HAP-1 (cell line): ENCODE measurements around the gene TEAD2.

Experiments
- DNase-seq, 2 experiments: peaks; one replicate each; pipeline ENCODE4 v3.0.0-alpha.2; 2016 to 2020; ENCODE audit warnings: low spot score in 2 of 2
- H3K27me3 ChIP-seq: fragments of 250-450 bp; sonication (Bioruptor Pico); 2 replicates; pipeline ENCODE4 v1.5.1; 2020; ENCODE audit warnings: low read depth, mild to moderate bottlenecking, moderate library complexity
- H3K36me3 ChIP-seq: fragments of 250-450 bp; sonication (Bioruptor Pico); replicated peaks from 2 replicates; pipeline ENCODE4 v1.5.1; 2020; ENCODE audit warnings: mild to moderate bottlenecking
- H3K4me1 ChIP-seq: fragments of 250-450 bp; sonication (Bioruptor Pico); 2 replicates; pipeline ENCODE4 v1.5.1; 2020; ENCODE audit warnings: mild to moderate bottlenecking
- H3K4me3 ChIP-seq: fragments of 250-450 bp; sonication (Bioruptor Pico); 2 replicates; pipeline ENCODE4 v1.5.1; 2020; ENCODE audit warnings: mild to moderate bottlenecking, moderate library complexity
- H3K9me3 ChIP-seq: fragments of 250-450 bp; sonication (Bioruptor Pico); 2 replicates; pipeline ENCODE4 v1.5.1; 2020; ENCODE audit warnings: mild to moderate bottlenecking, moderate library complexity
- in situ Hi-C: fragments of 300-500 bp; cut with MboI; formaldehyde crosslinking; loops from 3 replicates; pipeline ENCODE4 v1.14.3; 2020; ENCODE audit warnings: low sequenced_read_pairs, inconsistent platforms, mixed read lengths

Gene TEAD2

GRCh38 chr19:49348305-49349189 lies 13.7 kb downstream of the TEAD2 start:
- Histone ChIP-seq H3K27me3 (no peaks in the 10 kb centered on the region), H3K4me1 (no peaks in the 10 kb centered on the region), H3K4me3 (no peak overlapping the region), H3K36me3 (peaks cover 64% of the 10 kb centered on the region), H3K9me3 (no peaks in the 10 kb centered on the region)
- in situ Hi-C loops = no loop called here
- no peak for DNase-seq

GRCh38 chr19:49347835-49348234 lies 14.4 kb downstream of the TEAD2 start:
- Histone ChIP-seq H3K36me3 (peaks cover 64% of the 10 kb centered on the region), H3K9me3 (no peaks in the 10 kb centered on the region), H3K27me3 (no peaks in the 10 kb centered on the region), H3K4me1 (no peaks in the 10 kb centered on the region), H3K4me3 (no peak overlapping the region)
- in situ Hi-C loops = no loop called here
- peak; percentile 58 to 63 for DNase-seq

GRCh38 chr19:49347191-49347590 lies 15.0 kb downstream of the TEAD2 start:
- no peaks in the 10 kb centered on the region for H3K4me1 ChIP-seq
- in situ Hi-C loops = no loop called here
- peaks cover 67% of the 10 kb centered on the region for H3K36me3 ChIP-seq
- no peak for DNase-seq
- H3K9me3 ChIP-seq = no peaks in the 10 kb centered on the region
- no peaks in the 10 kb centered on the region for H3K27me3 ChIP-seq
- no peak overlapping the region for H3K4me3 ChIP-seq

- H3K9me3 ChIP-seq = no peaks in the 10 kb centered on the region
- no peak overlapping the region for H3K4me3 ChIP-seq
- in situ Hi-C loops = no loop called here
- 0 out of 2 replicates have a peak, but pooled peaks cover 2% of the 10 kb centered on the region for H3K4me1 ChIP-seq
- H3K27me3 ChIP-seq = no peaks in the 10 kb centered on the region
- peaks cover 58% of the 10 kb centered on the region for H3K36me3 ChIP-seq
- no peak for DNase-seq
Measured at GRCh38 chr19:49344505-49345423, 17.5 kb downstream of the TEAD2 start.

- no peak overlapping the region for H3K4me3 ChIP-seq
- DNase-seq = no peak
- 0 out of 2 replicates have a peak, but pooled peaks cover 2% of the 10 kb centered on the region for H3K4me1 ChIP-seq
- no peaks in the 10 kb centered on the region for H3K27me3 ChIP-seq
- in situ Hi-C loops = no loop called here
- H3K36me3 ChIP-seq = peaks cover 46% of the 10 kb centered on the region
- H3K9me3 ChIP-seq = no peaks in the 10 kb centered on the region
Measured at GRCh38 chr19:49343123-49343522, 19.1 kb downstream of the TEAD2 start.

GRCh38 chr19:49342291-49342721 lies 19.9 kb downstream of the TEAD2 start:
- H3K4me3 ChIP-seq = no peak overlapping the region
- DNase-seq = no peak
- no peaks in the 10 kb centered on the region for H3K9me3 ChIP-seq
- H3K36me3 ChIP-seq = peaks cover 38% of the 10 kb centered on the region
- H3K27me3 ChIP-seq = no peaks in the 10 kb centered on the region
- in situ Hi-C loops = no loop called here
- H3K4me1 ChIP-seq = 0 out of 2 replicates have a peak, but pooled peaks cover 2% of the 10 kb centered on the region

GRCh38 chr19:49340865-49341718 lies 21.1 kb downstream of the TEAD2 start:
- Histone ChIP-seq H3K27me3 (no peaks in the 10 kb centered on the region), H3K36me3 (peaks cover 27% of the 10 kb centered on the region), H3K4me1 (0 out of 2 replicates have a peak, but pooled peaks cover 2% of the 10 kb centered on the region), H3K9me3 (no peaks in the 10 kb centered on the region), H3K4me3 (no peak overlapping the region)
- in situ Hi-C loops = no loop called here
- no peak for DNase-seq

GRCh38 chr19:49340069-49340864 lies 21.9 kb downstream of the TEAD2 start:
- Histone ChIP-seq H3K4me1 (0 out of 2 replicates have a peak, but pooled peaks cover 2% of the 10 kb centered on the region), H3K36me3 (peaks cover 26% of the 10 kb centered on the region), H3K9me3 (no peaks in the 10 kb centered on the region), H3K27me3 (no peaks in the 10 kb centered on the region), H3K4me3 (no peak overlapping the region)
- peak; percentile 28 to 74 for DNase-seq
- in situ Hi-C loops = no loop called here

GRCh38 chr19:49339301-49340068 lies 22.7 kb downstream of the TEAD2 start:
- no peaks in the 10 kb centered on the region for H3K9me3 ChIP-seq
- no peak for DNase-seq
- H3K4me3 ChIP-seq = no peak overlapping the region
- H3K27me3 ChIP-seq = no peaks in the 10 kb centered on the region
- H3K4me1 ChIP-seq = 0 out of 2 replicates have a peak, but pooled peaks cover 2% of the 10 kb centered on the region
- in situ Hi-C loops = no loop called here
- H3K36me3 ChIP-seq = peaks cover 18% of the 10 kb centered on the region

GRCh38 chr19:49338691-49339300 lies 23.4 kb downstream of the TEAD2 start:
- peaks cover 17% of the 10 kb centered on the region for H3K36me3 ChIP-seq
- no peaks in the 10 kb centered on the region for H3K27me3 ChIP-seq
- no peak overlapping the region for H3K4me3 ChIP-seq
- H3K9me3 ChIP-seq = no peaks in the 10 kb centered on the region
- peak in 1 of 2 experiments; percentile 64 for DNase-seq
- in situ Hi-C loops = no loop called here
- 0 out of 2 replicates have a peak, but pooled peaks cover 2% of the 10 kb centered on the region for H3K4me1 ChIP-seq

GRCh38 chr19:49338023-49338677 lies 24.1 kb downstream of the TEAD2 start:
- in situ Hi-C loops = no loop called here
- H3K36me3 ChIP-seq = peaks cover 16% of the 10 kb centered on the region
- H3K9me3 ChIP-seq = no peaks in the 10 kb centered on the region
- H3K4me1 ChIP-seq = 0 out of 2 replicates have a peak, but pooled peaks cover 2% of the 10 kb centered on the region
- DNase-seq = no peak
- H3K27me3 ChIP-seq = no peaks in the 10 kb centered on the region
- no peak overlapping the region for H3K4me3 ChIP-seq
